Ureter (tissue), 1 donor: ENCODE measurements around the gene LDB3. TPM values are rescaled to one million over a fixed set of nuclear protein-coding genes. Genes with fewer than 3 reads are reported as not detected.

Experiments
- DNase-seq: peaks from one replicate; pipeline ENCODE4 v3.0.0-alpha.2; 2020; ENCODE audit warnings: low spot score
- total RNA-seq: library from RNA; stranded (reverse); gene quantifications from one replicate; pipeline ENCODE4 v1.2.4, GENCODE V29; 2023
- donor health status: DM: yes; HTN: yes; CAD: no.

LDB3 gene
- total RNA-seq, 1 donor from 2014 or later: 15.9 TPM

- DNase-seq: no peak
Observed at GRCh38 chr10:86706401-86706841, 38.1 kb downstream of the LDB3 start.

- DNase-seq: no peak
Observed at GRCh38 chr10:86706977-86707376, 38.7 kb downstream of the LDB3 start.

DNA sequence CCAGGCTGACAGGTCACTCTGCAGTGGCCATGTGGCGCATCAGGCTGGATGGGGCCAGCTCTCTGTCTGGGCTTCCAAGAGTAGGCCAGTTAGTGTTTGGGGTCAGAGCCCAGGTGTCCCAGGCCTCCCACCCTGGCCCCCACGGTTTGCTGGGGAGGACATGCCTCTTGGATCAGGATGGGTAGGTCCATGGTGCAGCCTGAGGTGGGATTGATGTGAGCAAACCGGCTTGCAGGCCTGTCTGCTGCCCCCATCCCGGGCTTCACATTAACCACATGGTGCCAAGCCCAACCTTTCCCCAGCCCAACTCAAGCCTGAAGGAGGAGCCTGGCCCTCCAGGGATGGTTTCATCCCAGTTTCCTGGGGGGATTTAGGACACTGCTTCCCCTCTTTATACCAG is 39.2 kb downstream of the LDB3 start:
- DNase-seq: no peak

- DNase-seq: no peak
Observed at GRCh38 chr10:86708068-86708782, 39.9 kb downstream of the LDB3 start.

- DNase-seq: no peak
Observed at GRCh38 chr10:86708783-86709380, 40.6 kb downstream of the LDB3 start.

DNA sequence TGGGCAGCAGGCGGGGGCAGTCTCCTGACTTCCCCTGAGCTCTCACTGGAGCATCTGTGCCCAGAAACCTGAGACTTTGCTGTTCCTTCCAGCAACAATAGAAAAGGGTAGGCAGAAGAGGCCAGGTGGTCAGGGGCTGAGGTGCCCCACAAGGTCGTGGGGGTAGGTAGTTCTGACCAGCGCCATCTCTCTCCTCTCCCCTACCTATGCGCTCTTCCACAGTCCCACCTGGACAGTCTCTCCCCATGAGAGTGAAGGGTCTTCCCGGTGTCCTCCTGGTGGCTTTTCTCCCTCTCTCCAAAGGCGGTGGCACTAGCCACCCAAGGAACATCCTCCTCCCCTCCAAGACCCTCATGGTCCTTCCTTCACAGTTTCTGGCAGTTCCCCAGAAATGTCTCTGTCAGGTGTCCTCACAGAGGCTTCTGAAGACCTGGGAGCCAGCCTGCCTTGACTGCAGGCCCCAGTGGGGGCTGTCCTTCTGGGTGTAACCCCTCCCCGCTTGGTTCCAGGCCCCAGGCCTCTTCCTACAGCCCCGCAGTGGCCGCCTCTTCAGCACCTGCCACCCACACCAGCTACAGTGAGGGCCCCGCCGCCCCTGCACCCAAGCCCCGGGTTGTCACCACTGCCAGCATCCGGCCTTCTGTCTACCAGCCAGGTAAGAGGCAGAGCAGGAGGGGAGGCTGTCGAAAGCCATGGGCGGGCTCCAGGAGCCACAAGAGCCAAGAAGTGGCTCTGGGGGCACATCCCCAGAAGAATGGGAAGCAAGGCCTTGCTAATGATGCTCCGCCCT is 41.3 kb downstream of the LDB3 start:
- DNase-seq: no peak

DNA sequence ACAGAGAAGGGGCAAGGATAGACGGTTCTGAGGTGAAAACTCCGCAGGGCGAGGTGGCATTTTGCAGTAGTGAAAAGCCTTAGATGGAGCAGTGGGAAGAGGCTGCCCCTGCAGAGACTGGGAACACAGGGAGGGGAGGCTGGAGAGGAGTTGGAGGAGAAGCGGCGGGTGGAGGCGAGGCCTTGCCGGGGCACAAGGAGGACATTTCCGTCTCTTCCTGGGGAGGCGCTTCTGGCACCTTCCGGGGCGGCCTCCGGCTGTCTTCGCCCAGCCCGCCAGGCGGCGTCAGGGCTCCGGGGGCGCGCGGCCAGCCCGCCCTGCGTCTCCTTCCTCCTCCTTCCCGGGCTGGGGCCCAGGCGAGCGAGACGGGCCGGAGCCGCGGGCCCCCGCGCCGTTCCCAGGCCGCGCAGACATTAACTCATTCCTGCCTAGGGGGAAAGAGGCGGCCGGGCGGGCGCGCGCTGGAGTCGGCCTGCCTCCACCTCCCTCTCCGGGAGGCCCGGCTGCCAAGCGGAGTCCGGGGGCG is 42.7 kb downstream of the LDB3 start:
- DNase-seq: peak; percentile 92

- DNase-seq: no peak
Observed at GRCh38 chr10:86711513-86712316, 43.4 kb downstream of the LDB3 start.

DNA sequence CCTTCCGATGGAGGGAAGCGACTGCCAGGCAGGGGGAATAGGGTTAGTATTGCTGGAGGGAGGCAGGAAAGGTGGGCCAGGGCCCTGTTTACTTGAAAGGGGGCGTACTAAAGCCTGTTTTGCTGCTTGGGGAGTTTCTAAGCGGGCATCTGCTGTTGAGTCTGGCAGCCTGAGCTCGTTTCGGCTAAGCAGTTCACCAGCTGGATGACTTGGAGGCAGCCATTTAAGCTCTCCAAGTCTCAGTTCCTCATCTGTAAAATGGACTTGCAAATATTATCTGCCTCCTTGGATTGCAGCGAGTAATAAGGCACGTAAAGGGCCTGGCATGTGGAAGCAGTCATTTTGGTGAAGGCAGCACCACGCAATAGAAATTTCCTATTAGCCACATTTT is 44.0 kb downstream of the LDB3 start:
- DNase-seq: no peak

DNA sequence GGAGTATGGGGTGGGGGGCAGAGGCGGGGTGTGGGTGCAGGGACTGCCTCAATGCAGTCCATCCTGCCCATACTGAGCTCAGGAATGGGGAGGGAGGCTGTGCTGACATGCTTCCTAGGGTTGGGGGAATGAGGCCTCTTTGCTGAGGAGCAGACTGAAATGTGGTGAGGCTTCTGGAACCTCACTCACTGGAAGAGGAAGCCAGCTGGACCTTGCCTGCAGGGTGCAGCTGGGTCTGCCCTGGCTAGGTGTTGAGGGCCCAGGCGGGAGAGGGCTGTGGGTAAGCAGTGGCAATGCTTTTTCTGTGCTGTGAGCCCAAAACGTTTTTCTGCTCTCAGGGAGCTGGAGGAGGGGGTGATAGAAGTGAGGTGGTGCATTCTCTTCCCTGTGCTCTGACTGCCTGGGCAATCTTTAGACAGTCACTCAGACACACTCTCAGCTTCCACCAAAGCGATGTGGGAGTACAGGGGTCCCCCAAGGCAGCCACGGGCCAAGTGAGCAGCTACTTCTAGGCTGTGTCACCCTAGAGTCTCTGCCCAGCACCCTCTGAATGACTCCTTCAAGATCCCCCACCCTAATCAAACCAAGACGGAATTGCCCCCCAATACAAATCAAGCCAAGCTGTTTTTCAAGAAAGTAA is 47.0 kb downstream of the LDB3 start:
- DNase-seq: no peak

GRCh38 chr10:86715836-86716235 is 47.5 kb downstream of the LDB3 start:
- no peak for DNase-seq

DNA sequence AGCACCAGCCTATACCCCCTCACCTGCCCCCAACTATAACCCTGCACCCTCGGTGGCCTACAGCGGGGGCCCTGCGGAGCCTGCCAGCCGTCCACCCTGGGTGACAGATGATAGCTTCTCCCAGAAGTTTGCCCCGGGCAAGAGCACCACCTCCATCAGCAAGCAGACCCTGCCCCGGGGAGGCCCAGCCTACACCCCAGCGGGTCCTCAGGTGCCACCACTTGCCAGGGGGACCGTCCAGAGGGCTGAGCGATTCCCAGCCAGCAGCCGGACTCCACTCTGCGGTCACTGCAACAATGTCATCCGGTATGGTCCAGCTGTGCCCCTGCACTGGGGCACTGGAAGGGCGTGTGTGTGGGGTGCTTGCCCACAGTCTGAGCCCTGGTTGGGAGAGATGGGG is 48.2 kb downstream of the LDB3 start:
- no peak for DNase-seq

- no peak for DNase-seq
Observed at GRCh38 chr10:86718556-86718955, 50.2 kb downstream of the LDB3 start.

DNA sequence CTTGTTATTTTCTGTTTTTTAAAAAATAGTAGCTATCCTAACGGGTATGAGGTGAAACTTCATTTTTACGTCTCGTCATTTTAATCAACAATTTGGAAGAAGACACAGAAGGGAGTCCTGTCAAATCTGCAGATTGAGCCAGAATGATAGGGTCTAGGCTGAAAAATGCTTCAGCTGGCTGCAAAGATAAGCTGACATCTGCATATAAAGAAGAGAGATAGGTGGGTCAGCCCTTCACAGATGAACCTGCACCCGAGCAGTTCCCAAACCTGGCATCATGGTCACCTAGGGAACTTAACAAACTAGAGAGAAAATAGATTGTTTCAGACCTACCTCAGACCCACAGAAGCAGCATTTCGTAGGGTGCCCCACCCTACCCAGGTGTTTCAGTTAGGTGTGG is 52.9 kb downstream of the LDB3 start:
- no peak for DNase-seq

DNA sequence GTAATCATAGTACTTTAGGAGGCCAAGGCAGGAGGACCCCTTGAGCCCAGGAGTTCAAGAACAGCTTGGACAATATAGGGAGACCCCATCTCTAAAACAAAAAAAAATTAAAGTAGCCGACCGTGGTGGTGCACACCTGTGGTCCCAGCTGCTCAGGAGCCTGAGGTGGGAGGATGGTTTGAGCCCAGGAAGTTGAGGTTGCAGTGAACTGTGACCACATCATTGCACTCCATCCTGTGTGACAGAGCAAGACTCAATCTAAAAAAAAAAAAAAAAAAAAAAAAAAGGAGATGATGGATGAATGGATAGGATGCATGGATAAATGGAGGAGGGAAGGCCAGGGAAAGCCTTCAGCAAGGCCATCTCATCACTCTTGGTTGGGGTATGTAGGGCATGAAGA is 54.7 kb downstream of the LDB3 start:
- DNase-seq: no peak

DNA sequence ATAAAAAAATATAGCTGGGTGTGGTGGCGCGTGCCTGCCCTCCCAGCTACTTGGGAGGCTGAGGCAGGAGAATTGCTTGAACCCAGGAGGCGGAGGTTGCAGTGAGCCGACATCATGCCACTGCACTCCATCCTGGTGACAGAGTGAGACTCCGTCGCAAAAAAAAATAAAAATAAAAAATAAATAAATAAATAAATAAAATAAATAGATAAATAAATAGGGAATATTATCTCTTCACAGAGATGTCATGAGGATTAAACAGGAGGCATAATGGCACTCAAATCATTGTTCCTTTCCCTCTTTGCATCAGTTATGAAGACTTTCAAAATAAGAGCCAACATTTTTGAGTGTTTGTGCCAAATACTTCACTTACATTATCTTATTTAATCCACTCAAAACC is 56.1 kb downstream of the LDB3 start:
- no peak for DNase-seq

- no peak for DNase-seq
Observed at GRCh38 chr10:86725980-86726676, 57.8 kb downstream of the LDB3 start.

DNA sequence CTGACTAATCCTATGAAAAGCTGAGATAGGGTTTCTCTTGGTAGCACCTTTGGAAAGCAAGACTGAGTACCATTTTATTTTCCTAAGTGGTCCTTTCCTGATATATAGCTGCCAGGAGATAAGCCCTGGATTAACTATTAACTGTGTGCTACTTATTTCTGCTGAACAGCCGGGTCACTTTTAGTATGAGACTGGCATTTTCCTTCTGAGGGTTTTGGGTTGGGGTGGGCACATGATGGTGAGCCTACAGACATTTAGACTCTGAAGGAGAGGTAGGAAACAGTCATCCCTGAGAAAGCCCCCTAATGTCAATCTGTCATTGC is 58.3 kb downstream of the LDB3 start:
- no peak for DNase-seq

- DNase-seq: no peak
Observed at GRCh38 chr10:86727470-86727869, 59.2 kb downstream of the LDB3 start.

DNA sequence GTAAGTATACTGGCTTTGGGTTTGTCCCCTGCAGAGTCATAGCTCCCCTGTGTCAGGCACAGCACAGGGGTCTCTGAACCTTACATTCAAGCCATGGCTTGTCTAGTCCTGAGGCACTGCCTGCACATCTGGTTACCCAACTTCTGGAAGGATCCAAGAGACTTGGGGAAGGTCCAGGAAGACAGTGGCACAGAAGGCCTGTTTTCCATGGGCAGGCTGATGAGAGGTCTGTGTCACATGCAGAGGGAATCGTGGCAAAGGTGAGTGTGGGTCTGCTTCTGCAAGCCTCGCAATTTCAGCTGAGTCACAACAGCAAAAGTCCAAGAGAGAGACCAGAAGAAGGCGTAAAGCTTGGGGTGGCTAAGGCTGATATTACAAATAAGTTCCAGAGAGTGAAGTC is 59.7 kb downstream of the LDB3 start:
- no peak for DNase-seq

DNA sequence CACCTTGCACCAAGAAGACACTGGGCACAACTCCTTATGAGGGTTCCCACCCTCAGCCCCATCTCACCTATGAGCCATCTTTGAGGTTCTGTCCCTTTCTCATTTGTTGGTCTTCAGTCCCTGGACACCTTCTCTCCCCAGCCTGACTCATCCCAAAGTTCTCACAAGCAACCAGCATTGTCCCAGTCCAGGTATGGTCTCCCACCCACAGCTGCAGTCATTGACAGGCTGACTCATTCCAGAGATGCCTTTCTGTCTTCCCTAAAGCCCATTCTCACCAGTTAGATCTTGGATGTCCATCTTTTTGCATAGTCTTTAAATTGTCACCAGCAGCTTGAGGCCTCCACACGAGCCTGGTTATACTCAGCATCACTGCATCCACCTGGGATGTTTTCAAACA is 61.4 kb downstream of the LDB3 start:
- no peak for DNase-seq
